ENCODE data around the gene TTYH3.

Gene TTYH3

GRCh38 chr7:2651336-2651735 is 19.6 kb downstream of the TTYH3 start:
- DNase-seq = no peak

DNA sequence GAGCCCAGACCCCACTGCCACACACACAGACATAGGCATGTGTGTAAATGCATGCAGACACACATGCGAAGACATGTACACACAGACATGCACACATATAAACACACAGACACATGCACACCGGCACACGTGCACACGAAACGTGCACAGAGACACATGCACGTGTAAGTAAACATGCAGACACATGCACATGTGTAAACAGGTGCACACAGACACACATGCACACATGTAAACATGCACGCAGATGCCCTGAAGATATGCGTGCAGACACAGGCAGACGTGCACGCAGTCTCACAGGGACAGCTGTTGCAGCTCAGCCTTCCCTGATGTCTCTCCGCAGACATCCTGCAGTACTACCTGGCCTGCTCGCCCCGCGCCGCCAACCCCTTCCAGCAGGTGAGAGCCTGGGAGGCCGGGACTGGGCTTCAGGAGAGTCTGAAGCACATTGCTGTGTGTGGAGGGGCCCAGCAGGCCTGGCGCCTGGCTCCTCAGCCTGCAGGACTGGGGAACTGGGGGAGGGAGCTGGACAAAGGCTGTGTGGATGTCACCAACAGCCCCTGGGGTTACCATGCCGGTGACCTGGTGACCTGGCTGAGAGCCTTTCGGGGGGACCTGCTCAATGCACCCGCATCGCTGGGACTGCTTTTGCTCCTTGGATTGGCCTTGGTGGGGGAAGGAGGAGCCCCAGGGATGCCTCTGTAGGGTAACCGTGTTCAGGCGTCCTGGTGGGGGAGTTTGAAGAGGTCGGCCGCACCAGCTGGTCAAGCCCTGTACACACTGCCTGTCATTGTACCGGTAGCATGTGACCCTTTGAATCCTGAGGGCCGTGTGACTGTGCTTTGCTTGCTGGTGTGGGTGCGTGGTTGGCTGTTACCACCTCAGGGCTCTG is 20.3 kb downstream of the TTYH3 start:
- DNase-seq = no peak

- DNase-seq = no peak
Observed at GRCh38 chr7:2652736-2653060, 20.9 kb downstream of the TTYH3 start.

- no peak for DNase-seq
Observed at GRCh38 chr7:2654059-2654458, 22.3 kb downstream of the TTYH3 start.

DNA sequence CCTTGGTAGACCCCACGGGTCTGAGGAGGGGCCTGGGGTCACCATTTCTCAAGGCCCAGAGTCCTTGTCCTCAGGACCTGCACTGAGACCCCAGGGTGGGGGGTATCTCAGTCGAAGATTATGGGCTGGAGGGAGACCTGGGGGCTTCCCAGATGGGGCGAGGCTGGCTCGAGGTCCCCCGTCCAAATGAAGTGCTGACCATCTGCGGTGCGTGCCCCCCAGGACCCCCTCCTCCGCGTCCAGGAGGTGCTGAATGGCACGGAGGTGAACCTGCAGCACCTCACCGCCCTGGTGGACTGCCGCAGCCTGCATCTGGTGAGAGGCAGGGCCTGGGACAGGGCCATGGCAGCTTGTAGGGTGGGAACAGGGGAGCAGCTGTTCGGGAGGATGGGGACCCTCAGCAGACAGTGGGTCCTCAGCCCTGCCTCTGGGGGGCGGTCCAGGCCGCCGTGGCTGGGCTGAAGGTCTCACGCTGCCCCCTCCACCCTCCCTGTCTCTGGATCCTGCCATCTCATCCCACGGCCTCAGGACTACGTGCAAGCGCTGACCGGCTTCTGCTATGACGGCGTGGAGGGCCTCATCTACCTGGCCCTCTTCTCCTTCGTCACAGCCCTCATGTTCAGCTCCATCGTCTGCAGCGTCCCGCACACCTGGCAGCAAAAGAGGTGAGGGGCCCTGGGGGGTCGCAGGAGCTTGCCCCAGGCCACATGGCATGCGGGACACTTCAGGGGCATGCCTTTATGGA is 24.3 kb downstream of the TTYH3 start:
- DNase-seq = no peak

GRCh38 chr7:2657208-2657607 is 25.4 kb downstream of the TTYH3 start:
- DNase-seq = no peak

GRCh38 chr7:2657920-2658671 is 26.3 kb downstream of the TTYH3 start:
- DNase-seq = no peak

DNA sequence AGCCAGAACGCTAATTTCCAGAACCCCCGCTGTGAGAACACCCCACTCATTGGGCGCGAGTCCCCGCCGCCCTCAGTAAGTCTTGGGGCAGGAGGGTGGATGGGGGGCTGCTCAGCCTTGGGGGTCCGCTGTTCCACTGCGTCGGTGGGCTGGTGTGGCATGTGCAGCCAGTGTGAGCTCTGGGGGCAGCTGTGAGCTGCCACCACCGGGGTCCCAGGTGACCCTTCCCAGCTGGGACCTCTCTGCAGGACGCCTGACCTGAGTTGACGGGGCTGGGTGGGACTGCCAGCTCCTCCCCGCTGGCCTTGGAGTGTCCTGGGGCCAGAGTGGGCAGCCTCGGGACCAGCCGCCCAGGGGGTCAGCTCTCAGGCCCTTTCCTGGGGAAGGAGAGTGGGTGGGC is 27.2 kb downstream of the TTYH3 start:
- DNase-seq = no peak

- no peak for DNase-seq
Observed at GRCh38 chr7:2659556-2660358, 28.0 kb downstream of the TTYH3 start.

GRCh38 chr7:2660359-2661095 is 28.7 kb downstream of the TTYH3 start:
- DNase-seq = no peak

- DNase-seq = no peak
Observed at GRCh38 chr7:2661096-2661449, 29.3 kb downstream of the TTYH3 start.

DNA sequence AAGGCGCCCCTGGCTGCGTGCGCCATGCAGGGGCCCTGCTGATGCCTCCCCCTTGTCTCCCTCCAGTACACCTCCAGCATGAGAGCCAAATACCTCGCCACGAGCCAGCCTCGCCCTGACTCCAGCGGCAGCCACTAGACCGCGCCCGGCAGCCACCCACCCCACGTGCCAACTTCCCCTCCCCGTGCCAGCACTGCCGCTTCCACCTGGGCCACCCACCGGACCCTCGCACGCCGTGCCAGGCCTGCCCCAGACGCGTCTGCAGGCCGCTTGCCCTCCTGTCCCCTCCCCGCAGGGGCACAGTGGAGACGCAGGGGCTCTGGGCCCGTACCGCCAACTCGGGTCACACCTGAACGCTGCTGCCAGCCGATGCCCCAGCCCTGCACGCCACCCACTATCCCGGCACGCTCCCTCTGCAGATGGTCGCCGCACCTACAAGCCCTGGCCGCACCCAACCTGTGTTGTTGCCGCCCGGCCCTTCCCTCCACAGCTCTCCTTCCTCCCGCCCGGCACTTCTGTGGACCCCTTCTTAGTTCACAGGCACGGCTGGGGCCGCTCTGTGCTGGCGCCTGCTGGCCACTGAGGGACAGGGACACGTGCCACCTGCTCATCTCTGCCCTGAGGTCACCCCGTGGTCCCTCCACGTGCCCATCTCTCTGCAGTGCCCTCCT is 30.0 kb downstream of the TTYH3 start:
- DNase-seq = no peak

DNA sequence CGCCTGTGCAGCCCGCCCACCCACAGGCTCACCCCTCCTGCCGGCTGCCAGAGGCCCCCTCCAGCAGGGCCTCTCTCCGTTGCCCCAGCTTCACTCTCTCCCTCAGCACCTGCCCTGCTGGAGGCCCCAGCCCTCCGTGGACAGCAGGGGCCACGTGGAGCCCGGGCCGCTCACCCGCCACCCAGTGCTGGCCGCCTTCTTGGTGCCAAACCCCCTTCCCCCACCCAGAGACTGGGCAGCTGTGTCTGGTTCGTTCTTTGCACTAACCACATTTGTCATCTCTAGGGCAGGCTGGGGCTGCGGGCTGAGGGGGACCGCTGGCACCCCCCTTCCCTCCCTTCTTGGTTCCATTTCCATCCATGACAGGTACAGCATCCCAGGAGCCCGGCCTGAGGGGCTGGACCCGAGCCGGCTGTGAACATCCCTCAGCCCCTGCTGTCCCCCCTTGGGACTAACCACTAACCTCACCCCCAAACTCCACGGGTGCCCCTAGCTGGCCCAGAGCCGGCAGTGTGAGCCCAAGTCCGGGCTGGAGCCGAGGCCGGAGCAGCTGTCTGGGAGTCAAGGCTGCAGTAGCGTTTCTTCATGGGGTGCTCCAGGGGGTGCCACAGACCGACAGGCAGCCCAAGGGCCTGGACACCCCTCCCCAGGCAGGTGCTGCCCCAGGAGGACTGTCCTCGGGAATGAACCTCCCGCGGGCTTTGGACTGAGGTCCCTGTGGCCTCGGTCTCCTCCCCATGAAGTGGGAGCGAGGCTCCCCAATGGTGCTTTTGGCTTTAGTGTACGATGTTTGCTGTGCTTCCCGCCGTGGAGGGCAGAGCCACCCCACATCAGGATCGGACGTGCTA is 30.7 kb downstream of the TTYH3 start:
- DNase-seq = no peak

GRCh38 chr7:2663121-2663886 is 31.5 kb downstream of the TTYH3 start:
- no peak for DNase-seq

DNA sequence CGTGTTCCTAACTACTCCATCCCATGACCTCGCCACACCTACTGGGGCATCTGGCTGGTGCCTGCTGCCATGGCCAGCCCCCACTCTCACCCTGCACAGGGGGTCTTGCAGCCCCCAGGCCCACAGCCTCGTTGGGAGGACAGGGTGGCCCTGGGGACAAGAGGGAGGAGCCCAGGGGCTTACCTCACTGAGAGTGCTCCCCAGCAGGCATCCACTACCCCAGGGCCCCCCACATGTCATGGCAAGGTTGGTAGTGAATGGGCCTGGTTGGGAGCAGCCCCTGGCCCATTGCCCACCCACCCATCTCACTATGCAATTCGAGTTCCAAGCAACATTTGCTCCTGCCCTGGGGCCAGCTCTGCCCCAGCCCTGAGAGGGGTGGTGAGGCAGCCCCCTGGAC is 32.2 kb downstream of the TTYH3 start:
- no peak for DNase-seq

DNA sequence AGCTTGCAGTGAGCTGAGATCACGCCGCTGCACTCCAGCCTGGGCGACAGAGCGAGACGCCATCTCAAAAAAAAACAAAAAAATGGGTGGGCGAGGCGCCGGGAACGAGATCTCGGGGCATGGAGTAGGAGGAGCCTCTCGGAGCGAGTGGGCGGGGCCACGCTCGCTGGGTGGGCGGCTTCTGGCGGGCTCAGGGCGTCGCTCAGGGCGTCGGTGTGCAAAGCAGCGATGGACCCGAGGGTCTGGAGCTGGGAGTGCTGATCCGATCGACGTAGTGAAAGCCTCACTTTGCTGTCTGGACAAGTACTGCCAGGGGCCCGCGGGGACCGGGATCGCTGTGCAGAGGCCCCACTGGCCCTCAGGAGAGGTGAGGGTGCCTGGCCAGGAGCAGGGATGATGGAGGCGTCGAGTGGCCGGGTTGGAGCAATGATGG is 33.6 kb downstream of the TTYH3 start:
- no peak for DNase-seq

DNA sequence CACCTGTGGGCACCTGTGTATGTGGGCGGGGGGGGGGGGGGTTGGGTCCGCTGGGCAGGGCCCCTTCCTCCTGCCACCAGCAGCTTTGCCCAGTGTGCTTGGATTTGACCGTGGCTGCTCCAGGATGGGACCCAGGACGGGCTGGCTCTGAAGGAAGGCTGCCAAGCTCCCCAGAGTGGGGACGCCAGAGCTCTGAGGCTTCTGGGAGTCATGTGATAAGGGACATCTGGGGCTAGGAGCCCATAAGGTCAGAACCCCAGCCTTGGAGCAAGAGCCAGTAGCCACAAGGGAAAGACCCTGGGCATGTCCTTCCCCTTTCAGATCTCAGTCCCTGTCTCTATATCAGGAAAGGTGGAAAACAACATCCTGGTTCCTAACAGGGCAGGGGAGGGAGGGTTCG is 34.4 kb downstream of the TTYH3 start:
- no peak for DNase-seq

DNA sequence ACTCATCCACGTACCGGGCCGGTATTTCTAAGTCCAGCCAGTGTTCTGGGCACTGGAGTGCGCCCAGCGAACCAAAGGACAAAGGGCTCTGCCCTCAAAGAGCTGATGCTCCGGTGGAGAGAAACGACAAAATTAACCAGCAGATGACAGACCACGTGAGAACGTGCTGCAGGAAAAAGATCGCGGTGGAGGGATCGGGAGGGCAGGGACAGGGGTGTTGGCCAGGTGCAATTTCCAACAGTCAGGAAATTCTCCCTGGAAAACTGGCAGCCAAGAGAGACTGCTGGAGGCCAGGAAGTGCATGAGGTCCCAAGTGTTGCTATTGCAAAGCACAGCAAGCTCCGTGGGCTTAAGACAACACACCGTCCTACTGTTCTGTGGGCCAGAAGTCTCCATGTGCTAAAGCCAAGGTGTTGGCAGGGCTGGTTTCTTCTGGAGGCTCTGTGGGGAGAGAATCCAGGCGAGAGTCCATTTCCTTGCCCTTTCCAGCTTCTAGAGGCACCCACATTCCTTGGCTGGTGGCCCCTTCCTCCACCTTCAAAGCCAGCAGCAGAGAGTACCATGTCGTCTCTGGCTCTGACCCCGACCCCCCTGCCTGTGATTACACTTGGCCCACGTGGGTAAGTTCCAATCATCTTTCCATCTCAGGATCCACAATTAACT is 34.9 kb downstream of the TTYH3 start:
- no peak for DNase-seq

DNA sequence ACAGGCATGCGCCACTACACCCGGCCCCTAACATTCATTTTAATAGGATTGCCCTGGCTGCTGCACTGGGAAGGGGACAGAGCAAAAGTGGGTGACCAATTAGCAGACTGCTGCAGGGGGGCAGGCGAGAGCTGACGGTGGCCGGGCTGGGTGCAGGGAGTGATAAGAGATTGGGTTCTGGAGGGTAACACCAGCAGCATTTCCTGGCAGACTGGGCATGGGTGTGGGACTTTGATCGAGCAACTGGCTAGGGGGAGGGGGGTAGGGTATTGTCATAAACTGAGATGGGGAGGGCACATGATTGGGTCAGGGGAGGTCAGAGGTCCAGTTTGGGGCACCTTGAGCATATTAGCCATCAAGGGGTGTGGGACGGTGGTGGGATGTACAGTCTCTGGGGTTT is 36.1 kb downstream of the TTYH3 start:
- DNase-seq = no peak

Measured in KG1 (cell line).